Right atrium auricular region (tissue), 2 donors: ENCODE data around the gene LARP1B. TPM values are rescaled to one million over a fixed set of nuclear protein-coding genes. Genes with fewer than 3 reads are reported as not detected.
"Not testable (repeated sequence)": the region's sequence is repeated elsewhere in the genome, so short reads cannot be mapped to it uniquely, and the experiment has no call there.

Source experiments
- DNase-seq: peaks from one replicate; pipeline ENCODE4 v3.0.0-alpha.2; 2019; ENCODE audit warnings: low spot score
- H3K27ac ChIP-seq, 2 donors: fragments of 200-600 bp; sonication (generic); 1 replicate in 1 of 2; 2 replicates in 1 of 2; pipeline ENCODE4 v1.5.1; 2016 to 2019
- H3K27me3 ChIP-seq, 2 donors: fragments of 200-600 bp; sonication (generic); one replicate each; pipeline versions ENCODE4 v1.5.1 to v1.6.0; 2017 to 2019
- H3K36me3 ChIP-seq: fragments of 200-600 bp; sonication (generic); one replicate; pipeline ENCODE4 v1.5.1; 2016
- H3K4me1 ChIP-seq, 2 donors: fragments of 200-600 bp; sonication (generic); one replicate each; pipeline versions ENCODE4 v1.5.1 to v1.6.0; 2017 to 2019
- H3K4me3 ChIP-seq, 2 donors: fragments of 200-600 bp; sonication (generic); 1 replicate in 1 of 2; 2 replicates in 1 of 2; pipeline ENCODE4 v1.5.1; 2017 to 2019; ENCODE audit warnings: mild to moderate bottlenecking in 1 of 2, moderate library complexity in 1 of 2
- H3K9me3 ChIP-seq, 2 donors: fragments of 200-600 bp; sonication (generic); one replicate each; pipeline ENCODE4 v1.5.1; 2019
- CTCF ChIP-seq, 2 donors: fragments of 200-600 bp; sonication (generic); IDR thresholded peaks; one replicate each; pipeline ENCODE4 v1.5.1; 2019; ENCODE audit warnings: antibody characterized with exemption in 2 of 2
- total RNA-seq, 2 donors: library from RNA; depleted of rRNA; stranded (reverse); fragments of >200 nt; gene quantifications; one replicate each; pipeline ENCODE4 v1.1.0, GENCODE V29; 2016

LARP1B gene
- total RNA-seq, 2 donors from 2014 or later = 11.8 to 13.5 TPM

- no peak for TF ChIP-seq CTCF (IDR thresholded peaks at IDR 0.05)
- no peak for DNase-seq
- Histone ChIP-seq H3K4me1 (no peaks in the 10 kb centered on the region), H3K27ac (no peak overlapping the region), H3K9me3 (no peaks in the 10 kb centered on the region), H3K36me3 (no peaks in the 10 kb centered on the region), H3K4me3 (no peak overlapping the region), H3K27me3 (no peaks in the 10 kb centered on the region)
Measured at GRCh38 chr4:128155874-128156456, 94.9 kb downstream of the LARP1B start.

DNA sequence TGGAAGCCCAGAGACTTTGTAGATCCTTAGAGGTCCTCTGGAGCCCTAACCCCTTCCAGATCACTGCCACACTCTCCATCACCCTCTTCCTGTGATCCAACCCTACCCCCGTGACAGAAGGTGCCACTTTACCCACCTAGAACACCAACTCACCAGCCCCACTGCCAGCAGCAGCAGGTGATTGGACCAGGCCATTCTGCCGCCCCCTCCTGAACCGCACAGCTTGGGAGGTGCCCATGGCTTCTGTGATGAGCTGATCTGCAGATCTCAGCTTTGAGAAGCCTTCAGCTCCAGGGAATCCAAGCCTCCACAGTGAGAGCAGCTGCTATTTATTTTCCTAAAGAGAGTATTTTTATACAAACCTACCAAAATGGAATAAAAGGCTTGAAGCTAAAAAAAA is 95.4 kb downstream of the LARP1B start:
- H3K9me3 ChIP-seq, H3K4me1 ChIP-seq, DNase-seq, H3K27ac ChIP-seq, H3K27me3 ChIP-seq, H3K4me3 ChIP-seq, H3K36me3 ChIP-seq: not testable (repeated sequence)

GRCh38 chr4:128158894-128159293 is 97.8 kb downstream of the LARP1B start:
- H3K4me3 ChIP-seq = no peak overlapping the region
- H3K36me3 ChIP-seq = no peaks in the 10 kb centered on the region
- no peaks in the 10 kb centered on the region for H3K27me3 ChIP-seq
- no peaks in the 10 kb centered on the region for H3K4me1 ChIP-seq
- DNase-seq = no peak
- TF ChIP-seq CTCF (IDR thresholded peaks at IDR 0.05) = no peak
- H3K27ac ChIP-seq = no peak overlapping the region
- H3K9me3 ChIP-seq = no peaks in the 10 kb centered on the region

- no peak overlapping the region for H3K27ac ChIP-seq
- no peaks in the 10 kb centered on the region for H3K9me3 ChIP-seq
- H3K4me1 ChIP-seq = no peaks in the 10 kb centered on the region
- no peak overlapping the region for H3K4me3 ChIP-seq
- no peak for DNase-seq
- no peaks in the 10 kb centered on the region for H3K27me3 ChIP-seq
- no peak for TF ChIP-seq CTCF (IDR thresholded peaks at IDR 0.05)
- H3K36me3 ChIP-seq = no peaks in the 10 kb centered on the region
Measured at GRCh38 chr4:128159967-128160366, 98.9 kb downstream of the LARP1B start.

DNA sequence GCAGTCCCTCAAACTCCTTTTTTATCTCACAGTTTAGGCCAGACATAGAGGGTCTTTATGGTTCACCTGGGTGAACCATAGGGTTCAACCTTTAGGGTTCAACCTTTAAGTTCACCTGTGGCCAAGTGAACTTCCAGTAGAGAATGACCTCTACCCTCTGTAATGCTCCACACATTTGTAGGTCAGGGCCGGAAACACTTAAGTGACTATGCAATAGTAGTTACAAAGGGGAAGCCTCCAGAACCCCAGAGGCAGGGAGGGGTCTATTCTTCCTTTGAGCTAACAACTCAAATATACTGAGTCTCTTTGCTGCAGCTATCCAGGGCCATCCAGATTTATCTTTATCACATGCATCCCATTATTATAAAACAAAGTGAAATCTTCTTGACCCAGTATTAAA is 100.0 kb downstream of the LARP1B start:
- no peak for TF ChIP-seq CTCF (IDR thresholded peaks at IDR 0.05)
- Histone ChIP-seq H3K27ac (no peak overlapping the region), H3K4me3 (no peak overlapping the region), H3K36me3 (no peaks in the 10 kb centered on the region), H3K9me3 (no peaks in the 10 kb centered on the region), H3K27me3 (no peaks in the 10 kb centered on the region), H3K4me1 (no peaks in the 10 kb centered on the region)
- DNase-seq = no peak

DNA sequence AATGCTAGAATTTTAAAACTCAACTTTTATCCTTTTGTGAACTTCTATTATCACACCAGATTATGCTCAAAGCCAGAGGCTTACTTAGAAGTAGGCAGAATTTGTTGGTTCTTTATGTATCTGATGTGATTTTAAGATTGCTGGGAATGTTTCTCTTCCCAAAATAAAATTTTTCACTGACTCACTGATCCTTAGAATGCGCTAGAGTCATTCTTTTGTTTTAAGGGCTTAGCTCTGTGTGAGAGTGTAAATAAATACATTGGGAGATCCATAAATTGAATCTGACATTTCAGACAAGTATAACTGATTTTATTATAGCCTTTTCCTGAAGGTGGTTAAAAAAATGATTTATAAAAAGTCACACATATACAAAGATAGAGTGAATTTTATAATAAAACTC is 101.3 kb downstream of the LARP1B start:
- H3K27ac ChIP-seq = no peak overlapping the region
- DNase-seq = no peak
- no peaks in the 10 kb centered on the region for H3K9me3 ChIP-seq
- no peak for TF ChIP-seq CTCF (IDR thresholded peaks at IDR 0.05)
- no peaks in the 10 kb centered on the region for H3K27me3 ChIP-seq
- no peaks in the 10 kb centered on the region for H3K36me3 ChIP-seq
- no peaks in the 10 kb centered on the region for H3K4me1 ChIP-seq
- H3K4me3 ChIP-seq = no peak overlapping the region
